ENCODE measurements around the gene CCR5. TPM values are rescaled to one million over a fixed set of nuclear protein-coding genes. Genes with fewer than 3 reads are reported as not detected.

CCR5 gene
- total and polyA plus RNA-seq, 9 of the 15 experiments (the other 6 are each of a cell fraction or from before 2014, with no cell fraction given) = not detected

GRCh38 chr3:46422617-46423016, 51.9 kb downstream of the CCR5 start (continued):
- no peak for TF ChIP-seq AFF4 (CRISPR knock-in tag; IDR thresholded peaks at IDR 0.05)
- no peak for TF ChIP-seq ZNF121 (CRISPR knock-in tag; conservative IDR thresholded peaks at IDR 0.05)
- no peak for TF ChIP-seq THRA (IDR thresholded peaks at IDR 0.05)
- TF ChIP-seq ARHGAP35 (IDR thresholded peaks at IDR 0.05; ENCODE audit: partially characterized antibody) = no peak
- TF ChIP-seq CBX8 (IDR thresholded peaks at IDR 0.05; ENCODE audit: borderline replicate concordance, extremely low read depth, low read depth, low read length, poor library complexity, severe bottlenecking) = no peak
- TF ChIP-seq NFATC3 (IDR thresholded peaks at IDR 0.05) = no peak
- no peak for TF ChIP-seq ZNF324 (CRISPR knock-in tag; IDR thresholded peaks at IDR 0.05)
- TF ChIP-seq IRF1 (CRISPR knock-in tag; IDR thresholded peaks at IDR 0.05; ENCODE audit: borderline replicate concordance) = no peak
- TF ChIP-seq ZNF707 (CRISPR knock-in tag; conservative IDR thresholded peaks at IDR 0.05) = no peak
- TF ChIP-seq VEZF1 (CRISPR knock-in tag; IDR thresholded peaks at IDR 0.05) = peak; percentile 24; the same call in 1 of the 2 replicates
- no peak for TF ChIP-seq PHF21A (IDR thresholded peaks at IDR 0.05; ENCODE audit: borderline replicate concordance, low read depth)
- peak; percentile 90 for TF ChIP-seq ATF7 (IDR thresholded peaks at IDR 0.05)
- no peak for TF ChIP-seq E4F1 (CRISPR knock-in tag; IDR thresholded peaks at IDR 0.05; ENCODE audit: borderline replicate concordance)
- no peak for TF ChIP-seq TFAM (CRISPR knock-in tag; conservative IDR thresholded peaks at IDR 0.05)
- TF ChIP-seq HDAC3 (IDR thresholded peaks at IDR 0.05; ENCODE audit: borderline replicate concordance, partially characterized antibody) = no peak
- TF ChIP-seq FOXA3 (CRISPR knock-in tag; conservative IDR thresholded peaks at IDR 0.05 in 1 of 2, IDR thresholded peaks at IDR 0.05 in 1 of 2) = no peak

Measured in K562 (cell line).